ENCODE measurements around the gene LRRC28.

The LRRC28 gene

GRCh38 chr15:99333413-99333812 is 82.1 kb downstream of the LRRC28 start:
- no peak overlapping the region for H3K4me3 Mint-ChIP-seq
- no peak overlapping the region for H3K27ac Mint-ChIP-seq
- peaks cover 10% of the 10 kb centered on the region for H3K4me1 Mint-ChIP-seq (ENCODE audit: low read depth)
- H3K9me3 Mint-ChIP-seq, result no peaks in the 10 kb centered on the region
- peaks cover 9% of the 10 kb centered on the region for H3K36me3 Mint-ChIP-seq (ENCODE audit: low read depth)
- H3K27me3 Mint-ChIP-seq, result no peaks in the 10 kb centered on the region
- no peak for DNase-seq

GRCh38 chr15:99333981-99334380 is 82.7 kb downstream of the LRRC28 start:
- DNase-seq, result no peak
- H3K36me3 Mint-ChIP-seq (ENCODE audit: low read depth), result peaks cover 9% of the 10 kb centered on the region
- peaks cover 10% of the 10 kb centered on the region for H3K4me1 Mint-ChIP-seq (ENCODE audit: low read depth)
- no peaks in the 10 kb centered on the region for H3K27me3 Mint-ChIP-seq
- no peak overlapping the region for H3K4me3 Mint-ChIP-seq
- no peak overlapping the region for H3K27ac Mint-ChIP-seq
- H3K9me3 Mint-ChIP-seq, result no peaks in the 10 kb centered on the region

DNA sequence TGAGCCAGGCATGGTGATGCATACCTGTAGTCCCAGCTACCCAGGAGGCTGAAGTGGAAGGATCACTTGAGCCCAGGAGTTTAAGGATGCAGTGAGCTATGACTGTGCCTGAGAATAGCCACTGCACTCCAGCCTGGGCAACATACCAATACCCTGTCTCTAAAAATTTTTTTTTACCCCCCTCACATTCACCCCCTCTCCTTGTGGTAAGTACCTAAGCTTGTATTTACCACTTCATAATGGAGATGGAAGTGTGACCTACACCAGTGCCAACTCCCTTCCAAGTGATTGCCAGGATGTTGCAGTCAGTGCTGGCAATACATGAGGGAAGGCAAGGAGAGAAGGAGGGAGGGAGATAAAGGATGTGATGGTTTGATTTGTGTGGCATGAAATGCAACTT is 84.2 kb downstream of the LRRC28 start:
- no peak overlapping the region for H3K27ac Mint-ChIP-seq
- no peaks in the 10 kb centered on the region for H3K27me3 Mint-ChIP-seq
- peaks cover 10% of the 10 kb centered on the region for H3K4me1 Mint-ChIP-seq (ENCODE audit: low read depth)
- H3K36me3 Mint-ChIP-seq (ENCODE audit: low read depth), result peaks cover 9% of the 10 kb centered on the region
- no peaks in the 10 kb centered on the region for H3K9me3 Mint-ChIP-seq
- no peak overlapping the region for H3K4me3 Mint-ChIP-seq
- DNase-seq, result no peak

- H3K27ac Mint-ChIP-seq, result no peak overlapping the region
- no peak overlapping the region for H3K4me3 Mint-ChIP-seq
- H3K27me3 Mint-ChIP-seq, result no peaks in the 10 kb centered on the region
- H3K4me1 Mint-ChIP-seq (ENCODE audit: low read depth), result peaks cover 7% of the 10 kb centered on the region
- DNase-seq, result no peak
- no peaks in the 10 kb centered on the region for H3K9me3 Mint-ChIP-seq
- peaks cover 9% of the 10 kb centered on the region for H3K36me3 Mint-ChIP-seq (ENCODE audit: low read depth)
These were observed 85.5 kb downstream of the LRRC28 start for GRCh38 chr15:99336794-99337193.

- no peak overlapping the region for H3K4me3 Mint-ChIP-seq
- H3K36me3 Mint-ChIP-seq (ENCODE audit: low read depth), result peaks cover 4% of the 10 kb centered on the region
- DNase-seq, result no peak
- H3K4me1 Mint-ChIP-seq (ENCODE audit: low read depth), result peaks cover 11% of the 10 kb centered on the region
- no peak overlapping the region for H3K27ac Mint-ChIP-seq
- H3K27me3 Mint-ChIP-seq, result no peaks in the 10 kb centered on the region
- no peaks in the 10 kb centered on the region for H3K9me3 Mint-ChIP-seq
These were observed 89.1 kb downstream of the LRRC28 start for GRCh38 chr15:99340347-99340746.

DNA sequence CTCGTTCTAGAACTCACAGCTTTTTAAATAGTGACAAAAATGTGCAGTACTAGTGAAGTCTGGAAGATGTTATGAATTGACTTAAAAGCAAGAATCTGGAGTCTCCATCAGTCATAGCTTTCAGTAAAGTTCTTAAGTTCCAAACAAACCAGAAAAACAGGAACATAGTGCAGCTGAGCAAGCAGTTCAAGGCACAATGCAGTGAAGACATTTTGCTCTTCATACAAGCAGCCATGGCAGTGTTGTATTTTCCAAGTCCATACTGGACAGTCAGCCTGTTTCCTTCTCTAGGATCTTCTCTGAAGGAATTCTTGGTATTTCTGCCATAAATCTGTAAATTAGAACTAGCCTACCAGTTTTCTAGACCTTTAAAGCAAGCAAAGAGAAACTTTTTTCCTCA is 90.5 kb downstream of the LRRC28 start:
- H3K27me3 Mint-ChIP-seq, result no peaks in the 10 kb centered on the region
- peaks cover 4% of the 10 kb centered on the region for H3K36me3 Mint-ChIP-seq (ENCODE audit: low read depth)
- H3K4me3 Mint-ChIP-seq, result no peak overlapping the region
- H3K4me1 Mint-ChIP-seq (ENCODE audit: low read depth), result peaks cover 11% of the 10 kb centered on the region
- no peak for DNase-seq
- H3K9me3 Mint-ChIP-seq, result no peaks in the 10 kb centered on the region
- H3K27ac Mint-ChIP-seq, result no peak overlapping the region

GRCh38 chr15:99343208-99343607 is 91.9 kb downstream of the LRRC28 start:
- DNase-seq, result no peak
- Mint-ChIP-seq H3K9me3 (no peaks in the 10 kb centered on the region), H3K36me3 (ENCODE audit: low read depth) (no peaks in the 10 kb centered on the region), H3K4me1 (ENCODE audit: low read depth) (peaks cover 11% of the 10 kb centered on the region), H3K4me3 (no peak overlapping the region), H3K27me3 (no peaks in the 10 kb centered on the region), H3K27ac (no peak overlapping the region)

DNA sequence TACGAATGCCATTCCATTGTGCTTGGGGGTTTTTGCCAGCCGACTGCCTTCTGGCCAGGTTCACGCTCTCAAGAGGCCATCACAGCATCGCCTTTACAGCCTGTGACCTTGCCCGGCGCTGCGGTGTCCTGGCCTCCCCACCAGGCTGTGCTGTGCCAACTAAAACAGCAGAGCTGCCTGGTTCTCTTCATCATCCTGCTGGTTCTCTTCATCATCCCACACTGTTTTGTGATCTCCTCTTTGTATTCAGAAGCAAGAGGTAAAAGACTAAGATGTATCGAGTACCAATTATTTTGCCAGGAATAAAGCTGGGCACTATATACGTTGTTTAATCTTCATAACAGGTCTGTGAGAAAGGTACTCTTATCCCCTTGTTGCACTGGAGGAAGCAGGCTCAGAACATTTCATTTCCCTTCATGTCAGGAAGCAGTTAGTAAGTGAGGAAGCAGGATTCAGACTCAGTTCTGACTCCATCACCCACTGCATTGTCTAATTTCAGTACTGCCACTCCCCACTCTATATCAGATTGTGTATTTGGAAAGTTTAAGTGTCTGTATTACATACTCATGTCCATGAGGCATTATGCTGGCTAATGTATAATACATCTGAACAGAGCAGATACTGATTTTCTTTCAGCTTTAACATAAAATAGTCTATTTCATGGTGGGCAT is 92.7 kb downstream of the LRRC28 start:
- peak; percentile 50 for DNase-seq
- peak overlapping the region; percentile 23 for H3K27ac Mint-ChIP-seq
- H3K4me3 Mint-ChIP-seq, result no peak overlapping the region

DNA sequence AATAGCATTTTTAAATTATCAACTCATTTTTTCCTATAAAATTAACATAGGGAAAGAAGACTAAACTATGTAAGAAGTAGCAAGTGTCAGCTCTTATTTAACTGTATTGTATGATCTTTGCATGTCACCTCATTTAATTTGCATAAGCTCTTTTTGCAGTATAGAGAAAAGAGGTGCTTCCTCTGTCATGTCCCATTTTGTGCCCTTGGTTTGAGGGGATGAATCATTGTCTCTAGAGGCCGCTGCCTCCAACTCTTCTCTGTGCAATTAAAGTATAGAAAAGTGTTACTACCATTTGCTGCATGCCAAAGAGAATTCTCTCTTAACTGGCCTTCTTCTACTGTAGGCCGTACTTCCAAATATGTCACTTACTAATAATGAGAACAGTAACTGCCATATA is 93.4 kb downstream of the LRRC28 start:
- Mint-ChIP-seq H3K36me3 (ENCODE audit: low read depth) (peaks cover 5% of the 10 kb centered on the region), H3K27ac (peak overlapping the region; percentile 23), H3K9me3 (no peaks in the 10 kb centered on the region), H3K4me1 (ENCODE audit: low read depth) (peaks cover 12% of the 10 kb centered on the region), H3K4me3 (no peak overlapping the region), H3K27me3 (no peaks in the 10 kb centered on the region)
- DNase-seq, result no peak

More for the DNA sequence above, 92.7 kb downstream of the LRRC28 start:
- Mint-ChIP-seq H3K27me3 (no peaks in the 10 kb centered on the region), H3K4me1 (ENCODE audit: low read depth) (peaks cover 11% of the 10 kb centered on the region), H3K36me3 (ENCODE audit: low read depth) (no peaks in the 10 kb centered on the region), H3K9me3 (no peaks in the 10 kb centered on the region)

DNA sequence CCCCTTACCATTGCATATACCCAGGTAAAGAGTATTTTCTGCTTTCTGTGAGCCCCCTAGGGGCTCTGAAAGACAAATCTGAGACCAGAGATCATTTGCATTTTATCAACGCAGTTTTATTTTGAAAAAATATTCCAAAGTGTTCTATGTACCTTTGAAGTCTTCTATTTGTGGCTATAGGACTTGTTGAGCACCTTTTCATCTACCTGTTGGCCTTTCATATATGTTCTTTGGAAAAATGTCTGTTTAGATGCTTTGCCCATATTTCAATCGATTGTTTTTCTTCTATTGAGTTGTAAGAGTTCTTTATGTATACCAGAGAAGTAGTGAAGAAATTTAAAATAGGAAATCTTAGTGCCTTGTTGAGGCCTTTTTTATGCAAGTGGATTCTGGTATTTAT is 94.0 kb downstream of the LRRC28 start:
- no peak for DNase-seq
- Mint-ChIP-seq H3K4me3 (no peak overlapping the region), H3K36me3 (ENCODE audit: low read depth) (peaks cover 5% of the 10 kb centered on the region)

DNA sequence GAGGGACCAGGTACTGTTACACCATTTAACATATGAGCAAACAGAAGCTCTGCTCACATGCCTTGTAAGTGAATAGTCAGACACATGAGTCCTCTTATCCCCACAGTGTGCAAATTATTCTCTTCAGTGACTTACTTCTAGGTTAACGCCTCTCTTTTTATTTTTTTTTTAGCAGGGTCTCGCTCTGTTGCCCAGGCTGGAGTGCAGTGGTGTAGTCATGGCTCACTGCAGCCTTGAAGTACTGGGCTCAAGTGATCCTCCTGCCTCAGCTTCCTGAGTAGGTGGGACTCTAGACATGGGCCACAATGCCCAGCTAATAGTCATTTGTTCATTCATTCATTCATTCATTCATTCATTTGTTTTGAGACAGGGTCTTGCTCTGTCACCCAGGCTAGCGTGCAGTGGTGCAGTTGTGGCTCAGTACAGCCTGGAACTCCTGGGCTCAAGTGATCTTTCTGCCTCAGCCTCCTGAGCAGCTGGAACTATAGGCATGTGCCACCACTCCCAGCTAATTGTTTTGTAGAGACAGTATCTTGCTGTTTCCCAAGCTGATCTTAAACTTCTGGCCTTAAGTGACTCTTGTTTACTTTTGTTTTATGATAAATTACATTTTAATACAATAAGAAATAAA is 94.7 kb downstream of the LRRC28 start:
- Mint-ChIP-seq H3K4me3 (no peak overlapping the region), H3K9me3 (no peaks in the 10 kb centered on the region), H3K4me1 (ENCODE audit: low read depth) (peaks cover 12% of the 10 kb centered on the region), H3K36me3 (ENCODE audit: low read depth) (peaks cover 5% of the 10 kb centered on the region), H3K27ac (no peak overlapping the region), H3K27me3 (no peaks in the 10 kb centered on the region)
- no peak for DNase-seq

More for the DNA sequence above, 94.0 kb downstream of the LRRC28 start:
- H3K9me3 Mint-ChIP-seq, result no peaks in the 10 kb centered on the region
- H3K27me3 Mint-ChIP-seq, result no peaks in the 10 kb centered on the region
- no peak overlapping the region for H3K27ac Mint-ChIP-seq
- H3K4me1 Mint-ChIP-seq (ENCODE audit: low read depth), result peaks cover 12% of the 10 kb centered on the region

DNA sequence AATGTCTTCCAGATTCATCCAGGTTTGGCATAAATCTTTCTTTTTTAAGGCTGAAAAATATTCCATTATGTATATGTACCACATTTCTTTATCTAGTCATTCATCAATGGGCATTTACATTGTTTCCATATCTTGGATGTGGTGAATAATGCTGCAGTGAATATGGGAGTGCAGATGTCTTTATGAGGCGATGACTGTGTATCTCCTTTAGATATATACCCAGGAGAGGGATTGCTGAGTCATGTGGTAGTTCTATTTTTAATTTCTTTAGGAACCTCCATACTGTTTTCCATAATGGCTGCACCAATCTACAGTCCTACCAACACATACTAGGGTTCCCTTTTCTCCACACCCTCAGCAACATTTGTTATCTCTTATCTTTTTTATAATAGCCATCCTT is 96.3 kb downstream of the LRRC28 start:
- no peak overlapping the region for H3K4me3 Mint-ChIP-seq
- H3K9me3 Mint-ChIP-seq, result no peaks in the 10 kb centered on the region
- peaks cover 5% of the 10 kb centered on the region for H3K36me3 Mint-ChIP-seq (ENCODE audit: low read depth)
- H3K27me3 Mint-ChIP-seq, result no peaks in the 10 kb centered on the region
- H3K27ac Mint-ChIP-seq, result no peak overlapping the region
- peaks cover 12% of the 10 kb centered on the region for H3K4me1 Mint-ChIP-seq (ENCODE audit: low read depth)
- DNase-seq, result no peak

- no peak overlapping the region for H3K4me3 Mint-ChIP-seq
- no peaks in the 10 kb centered on the region for H3K27me3 Mint-ChIP-seq
- H3K36me3 Mint-ChIP-seq (ENCODE audit: low read depth), result peaks cover 13% of the 10 kb centered on the region
- no peak for DNase-seq
- H3K4me1 Mint-ChIP-seq (ENCODE audit: low read depth), result peaks cover 12% of the 10 kb centered on the region
- no peak overlapping the region for H3K27ac Mint-ChIP-seq
- no peaks in the 10 kb centered on the region for H3K9me3 Mint-ChIP-seq
These were observed 97.1 kb downstream of the LRRC28 start for GRCh38 chr15:99348412-99348811.

DNA sequence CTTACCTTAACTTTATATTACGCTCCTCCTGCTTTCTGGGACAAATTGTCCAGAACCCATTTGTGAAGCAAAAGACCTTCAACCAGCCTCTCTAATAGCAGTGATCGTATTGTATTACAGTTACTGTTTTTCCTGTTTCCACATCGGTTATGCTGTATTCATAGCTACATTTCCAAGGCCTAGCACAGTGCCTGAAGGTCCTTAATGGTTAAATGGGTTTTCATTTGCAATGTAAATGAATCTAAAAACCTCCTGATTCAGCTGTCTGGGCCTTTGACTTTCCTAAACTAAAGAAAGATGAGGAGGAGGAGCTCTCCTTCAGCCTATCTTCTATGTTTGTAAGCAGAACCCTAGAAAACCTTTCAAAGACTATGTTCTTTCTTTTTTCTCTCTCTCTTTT is 99.1 kb downstream of the LRRC28 start:
- H3K9me3 Mint-ChIP-seq, result no peaks in the 10 kb centered on the region
- no peak for DNase-seq
- peaks cover 22% of the 10 kb centered on the region for H3K36me3 Mint-ChIP-seq (ENCODE audit: low read depth)
- no peak overlapping the region for H3K4me3 Mint-ChIP-seq
- no peaks in the 10 kb centered on the region for H3K27me3 Mint-ChIP-seq
- no peak overlapping the region for H3K27ac Mint-ChIP-seq
- peaks cover 1% of the 10 kb centered on the region for H3K4me1 Mint-ChIP-seq (ENCODE audit: low read depth)

GRCh38 chr15:99359769-99360168 is 108.5 kb downstream of the LRRC28 start:
- Mint-ChIP-seq H3K27me3 (no peaks in the 10 kb centered on the region), H3K27ac (no peak overlapping the region), H3K4me1 (ENCODE audit: low read depth) (peaks cover 1% of the 10 kb centered on the region), H3K4me3 (no peak overlapping the region), H3K36me3 (ENCODE audit: low read depth) (peaks cover 35% of the 10 kb centered on the region), H3K9me3 (no peaks in the 10 kb centered on the region)
- DNase-seq, result no peak
